RPMI8226 (cell line): Measurements from ENCODE around the gene SLC13A3.
A peak's percentile ranks its signal among the peaks of the same experiment; 100 is the strongest.

ENCODE experiments used
- DNase-seq: peaks from one replicate; pipeline ENCODE4 v3.0.0-alpha.2; 2015

SLC13A3 gene

GRCh38 chr20:46573788-46574584 is 77.3 kb downstream of the SLC13A3 start:
- no peak for DNase-seq

- DNase-seq = no peak
These were observed 78.0 kb downstream of the SLC13A3 start for GRCh38 chr20:46573234-46573633.

DNA sequence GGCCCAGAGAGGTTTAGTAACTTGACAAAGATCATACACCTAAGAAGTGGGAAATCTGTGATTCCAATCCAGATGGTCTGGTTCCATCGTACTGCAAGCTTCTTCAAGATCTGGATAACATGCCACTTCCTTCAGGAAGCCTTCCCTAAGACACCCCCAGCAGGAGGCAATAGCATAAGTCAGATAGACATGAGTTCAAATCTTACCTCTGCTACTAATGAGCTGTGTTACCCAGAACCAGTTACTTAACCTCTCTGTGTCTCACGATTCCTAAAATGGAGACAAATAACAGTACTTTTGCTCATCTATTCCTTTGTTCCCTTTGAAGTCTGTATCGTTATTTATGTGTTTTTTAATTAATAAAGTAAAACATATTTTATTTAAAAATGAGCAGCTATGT is 78.5 kb downstream of the SLC13A3 start:
- no peak for DNase-seq

DNA sequence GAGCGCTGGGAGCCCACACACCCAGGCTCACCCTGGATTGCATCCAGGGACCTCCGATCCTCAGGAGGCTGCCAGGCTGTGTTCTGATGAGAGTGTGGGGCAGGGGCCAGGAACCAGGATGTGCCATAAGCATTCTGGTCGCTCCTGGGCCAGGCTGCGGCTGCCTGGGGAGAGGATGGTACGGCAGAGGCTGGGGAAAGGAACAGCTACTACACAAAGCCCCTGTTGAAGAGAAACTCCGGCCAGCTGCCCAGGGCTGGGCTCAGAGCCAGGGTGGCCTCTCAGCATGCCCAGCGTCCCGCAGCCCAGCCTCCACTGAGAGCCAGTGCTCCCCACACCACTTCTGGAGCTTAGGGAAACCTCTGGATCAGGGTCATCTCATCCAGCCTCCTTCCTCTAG is 79.1 kb downstream of the SLC13A3 start:
- no peak for DNase-seq

GRCh38 chr20:46571418-46571817 is 79.8 kb downstream of the SLC13A3 start:
- DNase-seq = no peak

DNA sequence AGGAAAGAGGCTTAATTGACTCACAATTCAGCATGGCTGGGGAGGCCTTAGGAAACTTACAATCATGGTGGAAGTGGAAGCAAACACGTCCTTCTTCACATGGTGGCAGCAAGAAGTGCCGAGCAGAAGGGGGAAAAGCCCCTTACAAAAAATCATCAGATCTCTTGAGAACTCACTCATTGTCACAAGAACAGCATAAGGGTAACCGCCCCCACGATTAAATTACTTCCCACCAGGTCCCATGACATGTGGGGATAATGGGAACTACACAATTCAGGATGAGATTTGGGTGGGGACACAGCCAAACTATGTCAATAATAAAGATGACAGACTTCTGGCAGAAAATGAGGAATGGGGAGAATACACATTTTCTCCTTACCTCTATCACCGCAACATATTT is 80.3 kb downstream of the SLC13A3 start:
- DNase-seq = no peak

DNA sequence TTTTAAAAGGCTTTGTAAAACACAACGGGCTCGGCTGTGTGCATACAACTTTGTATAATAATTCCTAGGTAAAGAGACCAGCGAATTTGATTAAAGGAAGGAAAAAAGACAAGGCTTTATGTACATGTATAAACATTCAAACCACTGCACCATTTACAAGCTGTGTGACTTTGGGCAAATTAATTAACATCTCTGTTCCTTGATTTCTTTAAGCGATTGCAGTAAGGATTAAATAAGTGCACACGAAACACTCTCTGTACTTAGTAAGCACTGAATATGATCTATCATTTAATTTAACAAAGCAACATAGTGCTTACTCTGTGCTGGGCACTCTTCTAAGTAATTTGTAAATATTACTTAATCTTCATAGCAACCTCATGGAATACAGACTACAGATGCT is 81.3 kb downstream of the SLC13A3 start:
- no peak for DNase-seq

DNA sequence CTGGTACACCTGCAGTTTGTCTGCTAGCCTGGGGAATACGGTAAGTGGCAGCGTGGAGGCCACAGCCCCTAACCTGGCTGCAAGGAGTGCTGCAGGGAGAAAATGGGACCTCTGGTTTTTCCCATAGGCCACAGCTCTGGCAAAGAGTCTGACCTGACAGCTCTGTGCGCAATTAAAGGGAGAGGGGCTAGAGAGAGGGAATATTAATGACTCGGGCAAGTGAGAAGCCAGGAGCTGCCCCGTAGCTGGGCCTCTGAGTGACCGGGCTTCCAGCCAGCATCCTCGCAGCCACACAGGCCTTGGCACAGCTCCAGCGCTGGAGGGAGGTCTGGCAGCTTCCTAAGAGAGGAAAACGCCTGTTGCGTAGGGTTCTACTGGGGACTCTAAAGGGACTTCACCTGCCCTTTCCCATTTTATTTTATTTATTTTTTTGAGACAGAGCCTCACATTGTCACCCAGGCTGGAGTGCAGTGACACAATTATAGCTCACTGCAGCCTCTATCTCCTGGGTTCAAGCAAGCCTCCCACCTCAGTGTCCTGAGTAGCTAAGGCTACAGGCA is 82.6 kb downstream of the SLC13A3 start:
- DNase-seq = peak; percentile 87

DNA sequence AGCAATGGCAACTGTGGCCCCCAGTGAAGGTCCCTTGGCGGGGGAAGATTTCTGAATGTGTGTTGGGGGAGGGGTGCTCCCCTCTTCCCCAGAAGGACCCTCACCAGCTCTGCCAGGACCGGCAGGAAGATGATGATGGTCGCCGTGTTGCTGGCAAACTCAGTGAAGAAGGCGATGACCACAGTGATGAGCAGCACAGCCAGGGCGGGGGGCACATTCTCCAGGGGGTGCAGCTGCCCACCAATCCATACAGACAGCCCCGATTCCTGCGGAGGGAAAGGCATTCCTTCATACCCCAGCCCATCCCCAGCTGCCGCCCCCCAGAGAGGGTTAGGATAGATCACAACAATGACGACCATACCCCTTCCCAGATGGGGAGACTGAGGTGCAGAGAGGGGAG is 85.1 kb downstream of the SLC13A3 start:
- DNase-seq = no peak

DNA sequence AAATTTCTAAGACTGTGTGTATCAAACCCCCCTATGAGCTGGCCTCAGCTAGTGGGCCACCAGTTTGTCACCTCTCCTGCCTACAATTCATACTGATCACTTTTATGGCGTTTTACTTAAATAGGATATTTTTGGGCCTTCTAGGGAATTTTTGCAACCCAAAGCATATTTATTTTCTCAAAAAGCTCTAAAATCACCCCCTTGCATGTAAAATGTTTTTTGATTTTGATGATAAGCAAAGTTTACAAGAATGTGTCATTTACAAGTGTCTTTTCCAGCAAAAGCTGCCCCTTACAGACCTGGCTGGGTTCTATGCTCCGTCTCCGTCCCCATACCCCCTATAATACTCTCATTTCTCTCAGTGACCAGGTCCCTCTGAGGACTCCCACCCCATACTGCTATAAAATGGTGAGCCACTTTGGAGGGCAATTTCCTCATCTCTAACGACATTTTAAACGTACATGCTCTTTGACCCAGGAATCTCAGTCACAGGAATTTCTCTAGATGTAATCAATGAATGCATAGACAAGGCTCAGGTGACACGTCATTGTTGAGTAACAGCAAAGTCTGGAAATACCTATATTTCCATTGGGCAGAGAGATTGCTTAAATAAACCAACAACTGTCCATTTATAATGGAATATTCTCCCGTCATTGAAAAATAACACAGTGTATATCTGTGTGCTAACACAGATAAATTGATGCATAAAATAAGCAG is 86.9 kb downstream of the SLC13A3 start:
- no peak for DNase-seq

- no peak for DNase-seq
These were observed 87.4 kb downstream of the SLC13A3 start for GRCh38 chr20:46563860-46564221.

DNA sequence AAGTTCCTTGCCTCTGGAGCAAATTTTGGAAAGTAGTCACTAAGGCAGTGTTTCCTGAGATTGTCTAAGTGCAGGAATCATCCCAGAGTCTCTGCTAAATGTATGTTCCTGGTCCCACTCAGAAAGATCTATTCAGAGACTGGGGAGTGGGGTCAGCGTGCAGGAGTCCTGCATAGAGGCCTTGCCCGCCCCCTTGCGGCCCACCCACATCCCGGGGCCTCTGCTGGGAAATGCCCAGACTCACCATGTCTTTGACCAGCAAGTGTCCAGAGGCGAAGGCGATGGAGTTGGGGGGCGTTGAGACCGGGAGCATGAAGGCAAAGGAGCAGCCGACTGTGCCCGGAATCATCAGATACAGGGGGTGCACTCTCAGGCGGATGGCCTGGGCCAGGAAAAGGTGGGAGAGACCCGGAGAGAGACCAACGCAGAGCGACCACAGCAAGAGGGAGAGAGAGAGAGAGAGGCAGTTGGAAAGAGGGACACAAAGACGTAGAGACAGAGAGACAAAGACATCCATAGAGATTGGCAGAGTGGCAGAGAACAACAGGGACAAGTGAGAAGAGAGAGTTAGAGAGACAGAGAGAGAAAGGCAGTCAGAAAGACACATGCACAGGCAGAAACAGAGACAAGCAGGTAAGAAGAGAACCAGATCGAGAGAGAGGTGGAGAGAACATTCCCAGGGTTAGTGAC is 87.9 kb downstream of the SLC13A3 start:
- no peak for DNase-seq

DNA sequence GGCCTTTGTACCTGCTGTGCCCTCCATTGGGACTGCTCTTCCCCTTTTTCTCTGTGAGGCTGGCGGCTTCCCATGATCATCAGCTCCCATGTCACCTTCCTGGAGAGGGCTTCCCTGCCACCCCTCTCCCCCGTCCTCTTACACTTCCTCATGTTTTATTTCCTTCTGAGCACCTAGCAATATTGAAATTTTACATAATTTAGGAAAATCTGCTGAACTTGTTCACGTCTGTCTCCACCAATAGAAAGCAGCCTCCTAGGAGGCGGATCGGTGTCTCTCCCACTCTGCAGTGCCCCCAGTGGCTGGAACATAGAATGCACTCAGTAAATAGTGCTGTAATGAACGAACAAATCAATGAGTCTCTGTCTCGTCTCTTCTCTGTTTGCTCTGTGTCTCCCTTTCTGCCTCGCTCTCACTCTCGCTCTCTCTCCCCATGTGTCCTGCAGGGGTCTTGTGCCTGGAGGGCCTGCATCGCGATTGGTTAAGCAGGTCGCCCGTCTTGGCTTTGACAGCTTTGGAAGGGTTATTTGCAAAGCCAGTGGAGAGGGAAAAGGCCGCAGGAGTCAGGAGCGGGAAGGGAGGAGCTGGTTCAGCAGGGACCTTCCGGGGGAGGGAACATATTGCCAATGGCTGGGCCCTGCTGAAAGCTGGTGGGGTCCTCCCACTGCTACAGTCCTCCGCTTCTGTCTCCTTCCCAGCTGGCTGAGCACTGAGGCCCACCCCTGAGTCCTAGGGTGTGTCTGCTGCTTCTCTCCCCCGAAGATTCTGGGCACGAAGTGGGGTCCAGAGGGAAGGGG is 88.7 kb downstream of the SLC13A3 start:
- DNase-seq = peak; percentile 71

- no peak for DNase-seq
These were observed 89.3 kb downstream of the SLC13A3 start for GRCh38 chr20:46562009-46562372.

- no peak for DNase-seq
These were observed 91.4 kb downstream of the SLC13A3 start for GRCh38 chr20:46559685-46560440.

- no peak for DNase-seq
These were observed 92.3 kb downstream of the SLC13A3 start for GRCh38 chr20:46559001-46559400.

- DNase-seq = no peak
These were observed 92.7 kb downstream of the SLC13A3 start for GRCh38 chr20:46558511-46558959.

DNA sequence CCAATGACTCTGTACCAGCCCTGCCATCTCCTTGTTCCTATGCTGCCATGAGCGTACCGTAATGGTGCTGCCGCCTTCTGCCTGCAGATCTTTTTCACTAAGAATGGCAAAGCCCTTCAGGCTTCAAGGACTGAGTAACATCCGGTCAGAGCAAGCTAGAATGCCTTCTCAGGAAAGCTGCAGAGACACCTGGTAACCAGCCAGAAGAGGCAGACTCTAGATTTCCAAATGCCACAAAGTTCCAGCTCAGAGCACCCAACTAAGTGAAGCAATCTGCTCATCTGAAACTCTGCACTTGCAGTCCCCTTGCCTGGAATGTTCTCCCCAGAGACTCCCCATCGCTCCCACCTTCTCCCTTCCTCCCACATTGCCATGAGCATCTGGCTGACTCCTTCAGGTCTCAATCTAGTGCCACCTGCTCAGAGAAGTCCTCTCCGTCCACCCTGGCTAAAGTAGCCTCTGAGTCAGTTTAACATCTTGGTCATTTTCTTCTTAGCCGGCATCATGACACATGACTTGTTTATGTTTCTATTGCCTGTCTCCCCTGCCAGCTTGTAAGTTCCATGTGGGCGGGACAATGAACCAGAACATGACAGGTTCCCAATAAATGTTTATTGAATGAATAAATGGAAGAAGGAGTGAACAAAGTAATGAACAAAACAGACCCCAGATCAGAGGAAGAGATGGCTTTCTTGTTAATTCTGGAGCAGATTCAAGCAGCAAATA is 93.9 kb downstream of the SLC13A3 start:
- peak; percentile 51 for DNase-seq

DNA sequence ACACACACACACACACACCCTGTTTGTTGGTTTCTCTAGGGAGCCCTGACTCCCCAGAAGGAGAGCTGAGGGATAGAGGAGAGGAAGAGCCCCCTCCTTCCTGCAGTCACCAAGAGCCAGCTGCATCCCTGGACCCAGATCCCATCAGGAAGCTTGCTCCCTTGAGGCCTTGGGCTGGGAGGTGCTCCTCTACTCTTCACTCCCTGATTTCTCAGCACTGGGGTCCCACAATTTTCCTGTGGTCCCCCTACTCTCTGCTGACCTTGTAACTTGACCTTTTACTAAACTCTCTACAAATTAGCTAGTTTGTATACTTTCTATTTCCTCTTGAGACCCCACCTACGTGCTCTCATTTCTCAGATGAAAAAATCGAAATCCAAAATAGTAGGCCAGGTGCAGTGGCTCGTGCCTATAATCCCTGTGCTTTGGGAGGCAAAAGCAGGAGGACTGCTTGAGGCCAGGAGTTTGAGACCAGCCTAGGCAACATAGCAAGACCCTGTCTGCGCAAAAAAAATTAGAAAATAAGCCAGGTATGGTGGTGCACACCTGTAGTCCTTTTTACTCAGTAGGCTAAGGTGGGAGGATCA is 95.8 kb downstream of the SLC13A3 start:
- DNase-seq = no peak

DNA sequence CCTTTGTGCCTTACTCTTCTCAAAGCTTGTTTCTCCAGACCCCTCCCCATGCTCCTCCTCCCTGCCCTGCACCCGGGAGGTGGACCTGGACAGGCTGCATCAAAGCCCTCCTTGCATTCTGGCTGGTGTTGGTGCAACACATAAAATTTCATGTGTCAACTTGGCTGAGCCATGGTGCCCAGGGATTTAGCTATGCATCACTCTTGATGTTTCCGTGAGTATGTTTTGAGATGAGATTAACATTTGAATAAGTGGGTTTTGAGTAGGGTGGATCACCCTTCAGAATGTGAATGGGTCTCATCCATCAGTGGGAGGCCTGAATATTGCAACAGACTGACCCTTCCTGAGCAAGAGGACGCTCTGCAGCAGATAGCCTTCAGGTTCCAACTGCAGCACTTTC is 96.4 kb downstream of the SLC13A3 start:
- DNase-seq = no peak

DNA sequence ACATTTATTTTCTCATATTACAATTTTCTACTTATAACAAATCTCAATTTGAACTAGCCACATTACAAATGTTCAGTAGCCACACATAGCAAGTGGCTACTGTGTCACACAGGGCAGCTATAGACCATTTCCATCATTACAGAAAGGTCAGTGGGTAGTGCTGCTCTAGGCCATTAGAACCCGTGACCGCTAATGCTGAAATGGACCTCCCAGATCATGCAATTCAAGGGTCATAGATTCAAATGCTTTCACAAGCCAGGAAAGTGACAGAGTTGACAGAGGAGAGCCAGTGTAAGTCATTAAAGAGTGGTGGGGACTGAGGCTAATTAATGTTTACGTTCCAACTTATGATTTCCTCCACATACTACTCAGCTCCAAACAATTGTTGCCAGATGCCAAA is 97.3 kb downstream of the SLC13A3 start:
- no peak for DNase-seq
